Esophagus squamous epithelium (tissue), 4 donors: ENCODE results near the gene GNB3.

Experiments used
- POLR2A ChIP-seq, 4 donors: fragments of 450-650 bp; IDR thresholded peaks; one replicate each; pipeline ENCODE4 v1.6.1; 2017; ENCODE audit warnings: antibody characterized with exemption in 4 of 4, mild to moderate bottlenecking in 4 of 4, moderate library complexity in 3 of 4
- TF ChIP-seq, protein P1 (sequence below), 6 experiments: fragments of 450-650 bp in 4 of 6; fragments of 200-600 bp in 2 of 6; sonication (generic) in 2 of 6; IDR thresholded peaks; one replicate each; pipeline ENCODE4 v1.5.1; 2016 to 2019; ENCODE audit warnings: antibody characterized with exemption in 6 of 6, mild to moderate bottlenecking in 4 of 6, moderate library complexity in 4 of 6

DNA sequence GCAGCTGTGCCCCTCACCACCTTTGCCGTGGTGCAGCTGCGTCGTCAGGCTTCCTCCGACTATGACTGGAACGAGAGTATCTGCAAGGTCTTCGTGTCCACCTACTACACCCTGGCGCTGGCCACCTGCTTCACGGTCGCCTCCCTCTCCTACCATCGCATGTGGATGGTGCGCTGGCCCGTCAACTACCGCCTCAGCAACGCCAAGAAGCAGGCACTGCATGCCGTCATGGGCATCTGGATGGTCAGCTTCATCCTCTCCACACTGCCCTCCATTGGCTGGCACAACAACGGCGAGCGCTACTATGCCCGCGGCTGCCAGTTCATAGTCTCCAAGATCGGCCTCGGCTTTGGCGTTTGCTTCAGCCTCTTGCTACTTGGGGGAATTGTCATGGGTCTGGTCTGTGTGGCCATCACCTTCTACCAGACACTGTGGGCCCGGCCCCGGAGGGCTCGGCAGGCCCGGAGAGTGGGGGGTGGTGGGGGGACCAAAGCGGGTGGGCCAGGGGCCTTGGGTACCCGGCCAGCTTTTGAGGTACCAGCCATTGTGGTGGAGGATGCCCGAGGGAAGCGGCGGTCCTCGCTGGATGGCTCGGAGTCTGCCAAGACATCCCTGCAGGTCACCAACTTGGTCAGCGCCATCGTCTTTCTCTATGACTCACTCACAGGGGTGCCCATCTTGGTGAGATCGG, 16.5 kb upstream of the GNB3 start:
- TF ChIP-seq POLR2A (IDR thresholded peaks at IDR 0.05), result no peak
- TF ChIP-seq, protein P1, sequence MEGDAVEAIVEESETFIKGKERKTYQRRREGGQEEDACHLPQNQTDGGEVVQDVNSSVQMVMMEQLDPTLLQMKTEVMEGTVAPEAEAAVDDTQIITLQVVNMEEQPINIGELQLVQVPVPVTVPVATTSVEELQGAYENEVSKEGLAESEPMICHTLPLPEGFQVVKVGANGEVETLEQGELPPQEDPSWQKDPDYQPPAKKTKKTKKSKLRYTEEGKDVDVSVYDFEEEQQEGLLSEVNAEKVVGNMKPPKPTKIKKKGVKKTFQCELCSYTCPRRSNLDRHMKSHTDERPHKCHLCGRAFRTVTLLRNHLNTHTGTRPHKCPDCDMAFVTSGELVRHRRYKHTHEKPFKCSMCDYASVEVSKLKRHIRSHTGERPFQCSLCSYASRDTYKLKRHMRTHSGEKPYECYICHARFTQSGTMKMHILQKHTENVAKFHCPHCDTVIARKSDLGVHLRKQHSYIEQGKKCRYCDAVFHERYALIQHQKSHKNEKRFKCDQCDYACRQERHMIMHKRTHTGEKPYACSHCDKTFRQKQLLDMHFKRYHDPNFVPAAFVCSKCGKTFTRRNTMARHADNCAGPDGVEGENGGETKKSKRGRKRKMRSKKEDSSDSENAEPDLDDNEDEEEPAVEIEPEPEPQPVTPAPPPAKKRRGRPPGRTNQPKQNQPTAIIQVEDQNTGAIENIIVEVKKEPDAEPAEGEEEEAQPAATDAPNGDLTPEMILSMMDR (IDR thresholded peaks at IDR 0.05), result no peak
